Dermis blood vessel endothelial cell (primary cell): ENCODE measurements around the gene OXNAD1. TPM values are rescaled to one million over a fixed set of nuclear protein-coding genes. Genes with fewer than 3 reads are reported as not detected.
"Not testable (repeated sequence)": the region's sequence is repeated elsewhere in the genome, so short reads cannot be mapped to it uniquely, and the experiment has no call there.

Experiments
- DNase-seq: peaks from one replicate; pipeline ENCODE4 v3.0.0; 2010
- total RNA-seq: library from RNA; depleted of rRNA; stranded (reverse); fragments of >200 nt; gene quantifications from 2 replicates; pipeline ENCODE4 v1.2.3, GENCODE V29; 2014

The OXNAD1 gene
- total RNA-seq, 1 donor from 2014 or later: 20.1 TPM

GRCh38 chr3:16304061-16305010, 39.3 kb downstream of the OXNAD1 start:
- no peak for DNase-seq

DNA sequence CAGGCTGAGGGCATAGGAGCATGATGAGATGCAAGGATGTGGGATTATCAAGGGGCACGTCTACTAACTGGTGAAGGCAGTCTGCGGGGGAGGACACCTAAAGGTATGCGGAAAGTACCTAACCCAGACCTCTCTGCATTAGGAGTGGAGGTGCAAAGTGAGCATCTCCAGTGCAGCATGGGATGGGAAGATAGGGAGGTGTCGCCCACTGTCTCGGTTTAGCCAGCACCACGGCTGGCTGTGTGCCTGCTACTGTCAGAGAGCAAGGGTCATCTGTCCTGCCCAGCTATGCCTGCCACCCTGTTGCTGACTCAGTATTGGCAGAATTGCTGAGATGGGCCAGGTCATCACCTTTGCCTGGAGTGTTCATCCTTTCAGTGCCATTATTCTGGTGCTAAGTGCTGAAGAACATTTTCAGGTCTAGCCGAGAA, 40.1 kb downstream of the OXNAD1 start:
- DNase-seq: no peak

GRCh38 chr3:16307832-16308531, 43.0 kb downstream of the OXNAD1 start:
- DNase-seq: no peak

- DNase-seq: no peak
These were observed 43.7 kb downstream of the OXNAD1 start for GRCh38 chr3:16308727-16309126.

GRCh38 chr3:16309558-16309957, 44.5 kb downstream of the OXNAD1 start:
- peak; percentile 37 for DNase-seq

DNA sequence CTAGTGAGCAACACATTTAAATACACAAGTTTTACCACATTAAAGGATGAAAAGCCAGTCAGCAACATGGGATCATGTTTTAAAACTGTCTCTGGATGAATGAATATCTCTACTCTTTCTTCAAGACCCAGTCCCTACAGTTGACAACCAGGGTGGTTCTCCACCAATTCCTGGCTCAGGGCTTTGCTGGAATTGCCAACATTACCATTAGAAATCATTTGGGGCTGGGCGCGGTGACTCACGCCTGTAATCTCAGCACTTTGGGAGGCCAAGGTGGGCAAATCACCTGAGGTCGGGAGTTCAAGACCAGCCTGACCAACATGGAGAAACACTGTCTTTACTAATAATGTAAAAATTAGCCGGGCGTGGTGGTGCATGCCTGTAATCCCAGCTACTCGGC, 45.5 kb downstream of the OXNAD1 start:
- DNase-seq: not testable (repeated sequence)

- peak; percentile 39 for DNase-seq
These were observed 47.0 kb downstream of the OXNAD1 start for GRCh38 chr3:16311960-16312451.

DNA sequence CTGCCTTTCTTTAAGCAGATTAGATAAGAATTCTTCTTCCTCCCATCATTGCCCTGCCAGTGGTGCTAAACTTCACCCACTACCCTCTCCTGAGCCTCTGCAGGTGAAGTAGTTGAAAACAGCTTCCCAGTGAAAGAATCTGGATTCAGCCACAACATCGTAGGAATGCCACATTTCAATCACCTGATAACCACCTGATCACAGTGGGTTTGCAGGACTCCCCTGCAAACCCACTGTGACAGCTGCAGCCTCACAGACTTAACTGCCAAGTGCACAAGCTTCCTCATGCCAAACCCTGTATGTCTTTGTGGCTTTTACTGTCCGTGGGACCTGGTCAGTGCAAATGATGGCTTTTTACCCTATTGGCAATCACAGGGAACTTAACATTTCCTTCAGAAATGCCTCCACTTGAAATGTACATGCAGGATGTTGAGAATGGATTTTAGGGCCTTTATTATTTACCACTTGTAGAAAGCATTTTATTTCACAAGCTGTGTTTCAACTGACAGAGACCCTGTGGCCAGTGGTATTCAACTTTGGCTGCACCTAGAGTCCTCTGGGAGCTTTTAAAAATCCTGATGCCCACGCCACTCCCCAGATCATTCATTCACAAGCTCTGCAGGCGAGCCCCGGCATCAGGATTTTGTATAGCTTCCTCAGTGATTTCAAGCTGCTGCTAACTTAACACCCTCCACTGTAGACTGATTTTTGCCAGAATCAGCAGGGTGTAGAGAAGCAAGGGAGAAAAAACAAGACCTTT, 49.1 kb downstream of the OXNAD1 start:
- DNase-seq: no peak

DNA sequence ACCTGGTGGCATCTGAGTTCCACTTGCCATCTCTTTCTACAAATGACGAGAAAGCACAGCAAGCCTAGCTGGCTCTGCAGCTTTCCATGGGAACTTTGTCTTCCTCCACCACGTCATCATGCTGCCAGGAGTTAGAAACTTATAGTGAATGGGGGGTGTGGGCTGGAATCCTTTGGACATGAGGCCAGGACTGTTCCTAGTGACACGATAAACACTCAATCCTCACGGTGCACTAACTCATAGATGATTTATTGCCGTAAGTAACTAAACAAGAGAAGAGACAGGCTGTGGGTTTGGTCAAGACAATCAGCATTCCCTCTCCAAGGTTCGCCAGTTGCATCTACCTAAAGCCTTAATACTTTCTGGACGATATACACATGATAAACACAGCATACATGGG, 50.6 kb downstream of the OXNAD1 start:
- DNase-seq: no peak

DNA sequence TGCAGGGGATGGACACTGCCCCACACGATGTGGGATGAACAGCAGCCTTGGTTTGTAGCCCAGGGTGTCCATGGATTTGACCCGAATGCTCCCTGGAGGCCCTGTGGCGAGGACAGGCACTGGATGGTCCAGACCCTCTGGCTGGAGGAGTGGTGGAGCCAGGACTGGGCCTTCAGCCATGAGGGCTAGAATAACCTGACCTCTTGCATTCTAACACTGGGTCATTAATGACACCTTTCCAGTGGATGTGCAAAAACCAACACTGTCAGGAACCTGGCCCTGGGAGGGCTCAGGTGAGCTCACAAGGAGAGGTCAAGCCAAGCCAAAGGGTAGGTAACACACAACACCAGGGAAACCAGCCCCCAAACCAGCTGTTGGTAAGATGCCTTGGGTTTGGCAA, 51.4 kb downstream of the OXNAD1 start:
- DNase-seq: no peak

DNA sequence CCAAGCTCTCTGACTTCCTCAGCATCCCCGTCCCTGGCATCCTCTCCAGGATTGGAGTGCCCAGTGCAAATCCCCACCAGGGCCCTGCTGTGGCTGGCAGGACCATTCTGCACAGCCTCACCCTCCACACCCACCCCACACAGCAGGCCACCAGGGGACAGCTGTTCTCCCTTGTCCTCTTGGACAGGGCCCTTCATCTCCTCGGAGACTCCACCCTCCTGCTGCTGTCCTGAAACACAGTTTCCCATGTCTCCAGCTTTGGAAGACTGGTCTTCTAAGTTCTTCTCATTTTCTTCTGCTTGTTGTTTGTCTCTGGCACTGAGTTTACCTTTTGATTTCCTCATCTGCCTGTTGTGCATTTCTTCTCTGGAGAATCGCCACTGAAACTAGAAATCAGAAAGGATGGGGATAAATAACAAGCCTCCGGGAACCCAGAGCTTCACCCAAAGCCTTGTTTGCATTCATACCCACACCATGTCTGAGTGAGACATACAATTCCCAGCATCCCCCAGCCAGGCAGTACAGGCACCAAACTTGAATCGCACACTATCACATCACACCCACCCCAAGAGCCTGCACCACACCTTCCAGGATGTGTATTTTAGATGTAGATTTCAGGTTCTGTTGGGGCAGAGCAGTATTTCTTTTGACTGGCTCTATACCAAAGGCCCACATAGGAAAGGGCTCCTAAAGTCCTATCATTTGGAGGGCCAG, 52.0 kb downstream of the OXNAD1 start:
- DNase-seq: no peak

DNA sequence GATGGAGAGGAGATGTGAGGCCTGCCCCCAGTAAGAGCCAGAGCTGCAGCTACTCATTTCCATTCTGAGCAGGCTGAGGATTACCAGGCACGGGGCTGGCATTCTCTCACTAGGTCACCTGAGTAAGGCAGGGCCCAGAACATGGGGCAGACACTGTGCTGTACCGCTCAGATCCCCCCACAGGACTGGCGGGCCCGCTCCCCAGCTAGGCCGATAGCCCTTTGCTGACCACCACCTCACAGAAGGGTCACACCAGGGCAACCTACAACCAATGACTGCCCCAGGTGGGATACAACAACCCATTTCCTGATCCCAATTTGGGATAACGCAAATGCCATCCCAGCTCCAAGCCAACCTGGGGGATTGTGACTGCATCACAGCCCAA, 52.5 kb downstream of the OXNAD1 start:
- no peak for DNase-seq

GRCh38 chr3:16318176-16318575, 53.2 kb downstream of the OXNAD1 start:
- no peak for DNase-seq

- DNase-seq: peak; percentile 52
These were observed 54.3 kb downstream of the OXNAD1 start for GRCh38 chr3:16319307-16319706.

DNA sequence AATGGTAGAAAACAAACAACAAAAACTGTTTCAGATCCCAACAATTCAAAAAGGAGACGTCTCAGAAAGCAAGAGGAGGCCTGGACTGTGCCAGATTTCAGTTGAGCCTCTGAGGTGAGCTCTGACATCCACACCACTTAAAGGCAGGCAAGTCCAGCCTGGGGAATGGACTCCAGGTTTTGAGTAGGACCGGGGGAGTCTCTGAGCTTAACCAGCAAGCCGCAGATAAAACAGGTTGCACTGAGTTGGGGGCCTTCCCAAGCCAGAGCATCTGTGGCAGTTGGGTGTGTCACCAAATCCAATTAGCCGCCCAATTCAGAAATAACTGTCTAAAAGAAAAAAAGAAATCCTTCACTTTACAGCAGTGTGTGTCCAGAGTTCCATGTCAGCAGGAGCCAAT, 54.7 kb downstream of the OXNAD1 start:
- DNase-seq: no peak

DNA sequence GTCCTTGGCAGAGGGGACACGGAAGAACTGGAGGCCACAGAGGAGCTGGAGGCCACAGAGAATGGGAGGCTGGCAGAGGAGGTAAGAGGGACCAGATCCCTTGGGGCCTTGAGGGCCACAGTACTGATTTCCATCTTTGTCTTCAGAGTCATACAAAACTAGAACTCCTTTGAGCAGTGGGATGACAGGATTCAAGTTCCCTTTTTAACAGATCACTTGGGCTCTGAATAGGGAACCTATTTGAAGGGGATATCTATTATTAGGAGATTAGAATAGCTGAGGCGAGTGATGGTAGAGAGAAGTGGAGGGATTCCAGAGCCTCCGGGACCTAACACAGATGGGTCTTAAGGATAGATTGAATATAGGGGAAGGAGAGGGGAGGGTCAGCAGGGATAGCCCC, 55.7 kb downstream of the OXNAD1 start:
- no peak for DNase-seq

- DNase-seq: no peak
These were observed 57.2 kb downstream of the OXNAD1 start for GRCh38 chr3:16322189-16322588.

DNA sequence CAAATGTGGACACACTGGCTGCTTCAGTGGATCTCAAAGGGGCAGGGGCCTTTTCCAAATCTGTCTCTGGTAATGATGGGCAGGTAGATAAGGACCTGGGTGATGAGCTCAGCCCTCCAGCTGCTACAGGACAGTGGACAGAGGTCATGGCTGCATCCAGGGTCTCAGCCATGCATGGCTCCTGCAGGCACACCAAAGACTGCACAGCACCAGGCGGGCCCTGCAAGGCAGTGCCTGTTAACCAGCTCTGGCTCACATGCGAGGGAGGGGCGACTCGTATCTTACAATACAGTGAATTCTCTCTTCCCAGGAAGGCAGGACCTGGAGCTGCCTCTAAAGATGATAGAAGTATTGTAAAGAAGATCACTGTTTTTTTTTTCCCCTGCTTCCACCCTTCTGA, 58.7 kb downstream of the OXNAD1 start:
- no peak for DNase-seq

DNA sequence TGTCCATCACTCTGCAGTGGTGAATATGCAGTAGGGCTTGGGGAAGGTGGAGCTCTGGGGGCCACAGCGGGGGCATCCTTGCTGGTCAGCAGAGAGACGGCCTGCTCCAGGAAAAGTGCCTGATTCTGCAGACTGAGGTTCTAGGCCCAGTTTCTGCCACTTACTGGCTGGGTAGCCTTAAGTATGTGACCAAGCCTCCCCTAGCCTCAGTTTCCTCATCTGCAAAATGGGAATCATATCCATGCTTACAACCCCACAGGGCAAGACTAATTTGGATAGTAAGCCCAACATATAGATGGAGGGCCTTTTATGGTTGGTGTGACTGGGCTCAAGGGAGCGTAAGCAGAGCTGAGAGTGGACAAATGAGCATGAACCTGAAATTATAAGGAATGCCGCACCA, 60.8 kb downstream of the OXNAD1 start:
- no peak for DNase-seq

GRCh38 chr3:16326724-16327349, 61.8 kb downstream of the OXNAD1 start:
- DNase-seq: no peak

DNA sequence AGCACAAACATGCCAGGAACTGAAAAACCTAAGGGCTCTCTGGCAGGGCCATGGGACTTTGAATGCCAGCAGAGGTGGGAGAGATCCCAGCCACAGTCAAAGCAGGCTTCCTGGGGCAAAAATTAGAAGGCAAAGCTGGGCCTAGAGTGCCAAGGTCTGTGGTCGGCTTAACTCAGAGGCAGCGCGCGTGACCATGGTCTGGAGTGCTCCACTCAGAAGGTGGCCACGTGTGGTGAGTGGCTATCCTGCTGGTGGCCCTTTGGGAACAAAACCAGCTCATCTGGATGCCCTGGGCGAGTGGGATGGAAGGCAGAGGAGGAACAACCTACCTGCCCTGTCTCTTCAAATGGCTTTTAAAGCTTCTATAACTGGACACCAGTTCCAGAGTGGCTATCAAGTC, 63.1 kb downstream of the OXNAD1 start:
- no peak for DNase-seq
